HepG2 (cell line): ENCODE results near the gene COMMD1. TPM values are rescaled to one million over a fixed set of nuclear protein-coding genes. Genes with fewer than 3 reads are reported as not detected.

ENCODE experiments used
- ATAC-seq: fragments of 200-7000 bp; cut with Tn5 transposase; 3 replicates; pipeline ENCODE4 v1.9.1; 2020; ENCODE audit warnings: mild to moderate bottlenecking, moderate library complexity
- BruUV-seq: library from RNA; stranded (reverse); fragments of 400-500 nt; replicated peaks from 2 replicates; lab custom pipeline; 2021; lab: Mats Ljungman, UMichigan
- CTCF ChIA-PET: fragments of 300-600 bp; formaldehyde crosslinking; extraction: SDS; loops from one replicate; lab custom pipeline; 2021; ENCODE audit warnings: low total read pairs, inconsistent platforms, low intra/inter-chr PET ratio; lab: Yijun Ruan, JAX
- POLR2A ChIA-PET: fragments of 350-600 bp; sonication (Branson Sonifier 250); formaldehyde crosslinking; loops from one replicate; lab custom pipeline; 2020; ENCODE audit warnings: antibody characterized with exemption, inconsistent platforms; lab: Yijun Ruan, JAX
- DNase-seq: peaks from one replicate; pipeline ENCODE4 v3.0.0-alpha.2; 2015; ENCODE audit warnings: low spot score
- FAIRE-seq: peaks from 3 replicates; lab custom pipeline; 2011; peaks lifted over from hg19 to GRCh38; lab: Jason Lieb, UNC
- H2AFZ ChIP-seq: one replicate; pipeline ENCODE4 v1.6.1; 2011; ENCODE audit warnings: low read length, inconsistent platforms
- H3K27ac ChIP-seq: fragments of 300-600 bp; 3 replicates; pipeline ENCODE4 v1.8.0; 2011; ENCODE audit warnings: mixed run types, mild to moderate bottlenecking, mixed read lengths, low read length, inconsistent platforms; ENCODE audit not compliant: insufficient read depth; ENCODE audit errors: extremely low read length
- H3K27me3 ChIP-seq, 2 experiments: fragments of 200-600 bp in 1 of 2; 2 replicates in 1 of 2; 3 replicates in 1 of 2; pipeline versions ENCODE4 v1.6.0 to v1.8.0; 2011; ENCODE audit warnings: low read length in 2 of 2, mild to moderate bottlenecking in 2 of 2, moderate library complexity in 2 of 2, inconsistent platforms in 1 of 2; ENCODE audit not compliant: insufficient read depth in 2 of 2, control insufficient read depth in 1 of 2
- H3K36me3 ChIP-seq, 2 experiments: fragments of 200-600 bp in 1 of 2; replicated peaks in 1 of 2; 2 replicates in 1 of 2; 3 replicates in 1 of 2; pipeline versions ENCODE4 v1.5.1 to v1.8.0; 2011; ENCODE audit warnings: low read length in 2 of 2, inconsistent platforms in 1 of 2; ENCODE audit not compliant: insufficient read depth in 2 of 2, control insufficient read depth in 1 of 2
- H3K4me1 ChIP-seq: 2 replicates; pipeline ENCODE4 v1.5.1; 2012; ENCODE audit warnings: low read length, inconsistent platforms; ENCODE audit not compliant: insufficient read depth
- H3K4me2 ChIP-seq: 2 replicates; pipeline ENCODE4 v1.6.0; 2011; ENCODE audit warnings: low read depth, low read length, inconsistent platforms
- H3K4me3 ChIP-seq, 3 experiments: fragments of 200-600 bp in 1 of 3; sonication (generic), shearing (Covaris generic) in 1 of 3; replicated peaks in 1 of 3; 2 replicates each; pipeline ENCODE4 v1.5.1; 2011 to 2016; ENCODE audit warnings: low read length in 3 of 3, inconsistent platforms in 2 of 3, low read depth in 2 of 3, mild to moderate bottlenecking in 2 of 3, control low read depth in 1 of 3, mixed read lengths in 1 of 3; ENCODE audit not compliant: insufficient read depth in 1 of 3
- H3K79me2 ChIP-seq: one replicate; pipeline ENCODE4 v1.6.1; 2011; ENCODE audit warnings: low read length, inconsistent platforms; ENCODE audit not compliant: insufficient read depth
- H3K9ac ChIP-seq: 2 replicates; pipeline ENCODE4 v1.6.0; 2011; ENCODE audit warnings: mild to moderate bottlenecking, low read depth, low read length, inconsistent platforms; ENCODE audit not compliant: insufficient read depth
- H3K9me3 ChIP-seq: 2 replicates; pipeline ENCODE4 v1.5.1; 2012; ENCODE audit warnings: mild to moderate bottlenecking, low read length
- H4K20me1 ChIP-seq: 2 replicates; pipeline ENCODE4 v1.6.0; 2011; ENCODE audit warnings: inconsistent platforms, mild to moderate bottlenecking, low read length, moderate library complexity; ENCODE audit not compliant: insufficient read depth
- CTCF ChIP-seq: sonication (generic); formaldehyde crosslinking; IDR thresholded peaks from 2 replicates; pipeline ENCODE4 v1.5.0; 2020; ENCODE audit warnings: mild to moderate bottlenecking, missing genetic modification reagents, moderate library complexity
- HNF4A ChIP-seq: sonication (generic); formaldehyde crosslinking; IDR thresholded peaks from 2 replicates; pipeline ENCODE4 v1.4.0; 2020; ENCODE audit warnings: missing genetic modification reagents
- MYPOP ChIP-seq: sonication (generic); formaldehyde crosslinking; IDR thresholded peaks from 2 replicates; pipeline ENCODE4 v1.8.1; 2023; ENCODE audit warnings: mild to moderate bottlenecking, moderate library complexity, missing genetic modification reagents
- PPARG ChIP-seq: conservative IDR thresholded peaks from 2 replicates; pipeline ENCODE4 v1.6.1; 2016; ENCODE audit warnings: missing biosample characterization, missing genetic modification reagents
- SMC3 ChIP-seq: IDR thresholded peaks from 2 replicates; pipeline ENCODE4 v1.6.1; 2011; ENCODE audit warnings: low read length, improper control_type of control experiment
- STAG1 ChIP-seq: sonication (generic); formaldehyde crosslinking; IDR thresholded peaks from 2 replicates; pipeline ENCODE4 v1.4.0; 2020; ENCODE audit warnings: missing genetic modification reagents
- TEAD3 ChIP-seq: optimal IDR thresholded peaks from 2 replicates; pipeline ENCODE3; 2016; ENCODE audit warnings: borderline replicate concordance
- TFAP4 ChIP-seq: sonication (generic); IDR thresholded peaks from 2 replicates; pipeline ENCODE4 v1.6.1; 2016; ENCODE audit warnings: low read depth, borderline replicate concordance
- WGBS: methylation state at CpG from one replicate; pipeline ENCODE4 v1.1.6; 2017; ENCODE audit warnings: low lambda C conversion rate; 5-methylcytosine and 5-hydroxymethylcytosine counted together
- in situ Hi-C: cut with HindIII; loops from 2 replicates; pipeline ENCODE4 v1.10.0; 2017; ENCODE audit warnings: low pct_unique_long_range_greater_than_20kb; ENCODE audit not compliant: extremely low pct_ligation_motif_present
- intact Hi-C: fragments of 100-400 bp; cut with micrococcal nuclease; formaldehyde crosslinking; loops from one replicate; pipeline ENCODE4 v1.10.0; 2022; ENCODE audit not compliant: unreplicated experiment
- polyA plus RNA-seq, 8 experiments: library from polyadenylated mRNA; depleted of rRNA in 3 of 8; stranded (reverse) in 7 of 8; unstranded in 1 of 8; fragments of >200 nt; fragmentation: Illumina TruSeq in 4 of 8; extraction: Trizol in 4 of 8; gene quantifications; 2 replicates each; pipeline versions ENCODE4 v1.2.1 to v1.2.3, GENCODE V29; 2011 to 2016; ENCODE audit warnings: low read depth in 4 of 8, missing spikeins in 1 of 8, mixed read lengths in 1 of 8; ENCODE audit not compliant: insufficient read depth in 1 of 8
- total RNA-seq, 5 experiments: library from RNA; depleted of rRNA; stranded (reverse); fragments of >200 nt; fragmentation: Illumina TruSeq; extraction: Trizol; gene quantifications; 2 replicates each; pipeline ENCODE4 v1.2.3, GENCODE V29; 2016; ENCODE audit warnings: low read depth in 1 of 5

COMMD1 gene
- total and polyA plus RNA-seq, 2 of the 13 experiments (the other 11 are each of a cell fraction or from before 2014, with no cell fraction given): 25.7 to 105 TPM

GRCh38 chr2:62014102-62014501 is 108.6 kb downstream of the COMMD1 start:
- Histone ChIP-seq H3K4me1 (peaks cover 8% of the 10 kb centered on the region), H3K27ac (no peak overlapping the region), H3K36me3 (no peaks in the 10 kb centered on the region), H3K27me3 (no peaks in the 10 kb centered on the region), H3K4me3 (no peak overlapping the region), H3K4me2 (no peak overlapping the region; the same call in 1 of the 2 replicates), H3K9ac (no peak overlapping the region), H3K79me2 (no peaks in the 10 kb centered on the region), H3K9me3 (no peaks in the 10 kb centered on the region), H4K20me1 (no peaks in the 10 kb centered on the region), H2AFZ (no peak overlapping the region)
- CTCF ChIA-PET: no interaction called here
- BruUV-seq: no TSS peak
- intact Hi-C loops: no loop called here
- in situ Hi-C loops: no loop called here
- TF ChIP-seq PPARG (CRISPR knock-in tag) (no peak), TFAP4 (peak; percentile 57; the same call in 1 of the 2 replicates), CTCF (peak; percentile 53), HNF4A (CRISPR knock-in tag) (peak; percentile 50; the same call in 1 of the 2 replicates), MYPOP (CRISPR knock-in tag) (no peak), STAG1 (CRISPR knock-in tag) (peak; percentile 27; the same call in 1 of the 2 replicates), TEAD3 (CRISPR knock-in tag) (peak; percentile 25), SMC3 (peak; percentile 5; the same call in 1 of the 2 replicates)
- ATAC-seq (peak; percentile 98), DNase-seq (peak; percentile 38), FAIRE-seq (peak; percentile 49)
- WGBS: 9% methylated on average over 2 of the region's 2 CpGs
- POLR2A ChIA-PET: no interaction called here
